GM18909 (cell line): ENCODE results near the gene SERPINB3.
"Not testable (repeated sequence)": the region's sequence is repeated elsewhere in the genome, so short reads cannot be mapped to it uniquely, and the experiment has no call there.

Experiments
- ATAC-seq: cut with Tn5 transposase; IDR thresholded peaks from one replicate; pipeline ENCODE4 v1.9.1; 2021; ENCODE audit warnings: mild to moderate bottlenecking; ENCODE audit not compliant: unreplicated experiment, poor library complexity

The SERPINB3 gene

DNA sequence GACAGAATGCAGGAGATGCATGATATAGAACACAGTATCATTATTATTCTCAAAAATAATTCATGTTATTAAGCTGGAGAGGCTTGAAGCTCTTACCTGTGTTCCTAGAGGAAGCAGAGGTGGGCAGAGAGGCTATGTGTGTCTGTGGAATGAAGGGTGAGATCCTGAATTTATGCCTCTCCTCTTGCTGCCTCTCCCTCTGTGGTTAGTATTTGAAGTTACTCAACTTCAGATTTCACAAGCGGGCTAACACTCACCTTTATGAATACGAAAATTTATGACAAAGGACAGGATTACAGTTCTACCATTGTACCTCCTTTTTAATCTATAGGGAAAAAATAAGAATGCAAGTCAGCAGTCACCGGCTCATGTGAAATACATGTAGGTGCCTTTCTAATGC, at the start of gene SERPINB3:
TSS of gene SERPINB3 (minus strand) at position 144 of the 400 bp plus-strand sequence. CDS start 677 bp downstream, outside the sequence.
- ATAC-seq: not testable (repeated sequence)

DNA sequence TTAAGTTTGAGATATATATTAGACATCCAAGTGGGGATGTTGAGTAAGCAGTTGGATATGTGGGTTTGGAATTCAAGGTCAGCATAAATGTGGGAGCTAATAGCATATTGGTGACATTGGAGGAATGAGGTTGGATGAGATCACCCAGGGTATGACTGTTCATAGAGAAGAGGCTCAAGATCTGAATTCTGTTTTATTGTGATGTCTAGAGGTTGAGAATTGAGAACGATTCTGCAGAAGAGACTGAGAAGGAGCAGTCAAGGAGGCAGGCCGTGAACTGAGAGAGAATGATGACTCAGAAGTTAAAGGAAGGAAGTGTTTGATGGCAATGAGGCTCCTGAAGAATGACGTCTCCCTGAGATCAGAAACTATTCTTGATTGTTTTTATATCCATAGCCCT, 47.0 kb upstream of the SERPINB3 start:
- no peak for ATAC-seq

DNA sequence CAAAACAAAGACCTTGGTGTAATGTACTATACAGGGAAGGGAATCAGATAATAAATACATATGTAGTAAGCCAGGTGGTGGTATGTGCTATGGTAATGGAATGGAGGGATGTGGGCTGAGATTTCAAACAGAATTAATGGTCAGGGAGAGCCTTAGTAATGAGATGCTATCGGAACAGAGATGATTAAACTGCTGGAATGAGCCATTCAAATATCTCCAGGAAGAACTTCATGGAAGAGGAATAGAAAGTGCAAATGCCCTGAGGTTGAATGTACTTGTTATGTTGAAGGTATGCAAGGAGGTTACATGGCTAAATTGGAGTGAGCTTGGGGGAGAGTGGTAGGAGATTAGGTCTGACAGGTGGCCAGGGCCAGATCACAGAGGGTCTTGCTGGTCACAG, 46.1 kb upstream of the SERPINB3 start:
- ATAC-seq: no peak

DNA sequence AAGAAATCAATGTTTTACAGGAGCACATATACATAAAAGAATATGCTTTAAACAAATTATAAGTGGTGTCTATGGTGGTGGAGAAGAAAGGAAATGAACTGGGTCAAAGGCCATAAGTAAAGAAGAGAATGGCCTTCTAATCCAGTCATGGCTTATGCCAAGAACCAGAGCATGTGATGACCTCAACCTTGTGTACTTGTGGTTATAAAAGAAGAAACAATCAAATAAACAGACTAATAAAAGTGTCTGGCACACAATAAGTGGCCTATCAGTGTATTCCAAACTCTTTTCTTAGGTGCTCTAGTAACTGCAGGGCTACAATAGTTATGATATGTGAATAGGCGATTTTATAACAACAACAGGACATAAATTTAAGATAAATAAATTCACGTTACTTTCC, 43.7 kb upstream of the SERPINB3 start:
- ATAC-seq: no peak

DNA sequence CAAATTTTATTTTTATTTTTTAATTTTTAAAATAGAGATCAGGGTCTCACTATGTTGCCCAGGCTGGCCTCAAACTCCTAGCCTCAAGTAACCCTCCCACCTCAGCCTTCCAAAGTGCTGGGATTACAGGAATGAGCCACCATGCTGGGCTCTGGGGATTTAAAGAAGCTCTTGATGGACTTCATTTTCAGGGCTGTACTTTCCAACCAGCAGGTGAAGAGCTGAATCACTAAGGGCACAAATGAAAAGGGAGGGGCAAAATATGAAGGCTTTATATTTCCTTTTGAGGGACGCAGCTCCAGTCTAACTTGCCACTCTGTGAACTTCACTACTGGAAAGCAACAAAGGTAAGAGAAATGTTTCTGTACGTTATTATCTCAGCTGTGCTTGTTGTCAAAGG, 41.0 kb upstream of the SERPINB3 start, which contains the start of gene SERPINB11:
TSS of gene SERPINB11 (plus strand) at position 301 of the 400 bp plus-strand sequence. CDS start 7,234 bp downstream, outside the sequence.
- no peak for ATAC-seq

DNA sequence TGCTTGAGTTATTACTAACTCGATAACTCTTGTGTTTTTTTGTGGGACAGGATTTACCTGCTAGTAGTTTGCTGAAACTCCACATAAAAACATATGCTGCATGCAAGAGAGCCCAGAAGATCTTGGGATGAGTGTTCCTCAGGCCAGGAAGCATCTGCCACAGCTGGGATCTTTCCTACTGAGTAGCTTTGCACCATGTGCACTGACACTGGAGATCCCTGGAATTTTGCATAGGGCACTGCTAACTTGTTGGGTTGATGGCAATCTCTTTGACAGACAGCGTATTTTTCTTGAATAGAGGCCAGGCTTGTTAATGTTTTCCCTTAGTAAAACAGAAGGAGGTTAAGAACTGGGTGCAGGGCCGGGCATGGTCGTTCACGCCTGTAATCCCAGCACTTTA, 40.3 kb upstream of the SERPINB3 start:
- ATAC-seq: no peak

DNA sequence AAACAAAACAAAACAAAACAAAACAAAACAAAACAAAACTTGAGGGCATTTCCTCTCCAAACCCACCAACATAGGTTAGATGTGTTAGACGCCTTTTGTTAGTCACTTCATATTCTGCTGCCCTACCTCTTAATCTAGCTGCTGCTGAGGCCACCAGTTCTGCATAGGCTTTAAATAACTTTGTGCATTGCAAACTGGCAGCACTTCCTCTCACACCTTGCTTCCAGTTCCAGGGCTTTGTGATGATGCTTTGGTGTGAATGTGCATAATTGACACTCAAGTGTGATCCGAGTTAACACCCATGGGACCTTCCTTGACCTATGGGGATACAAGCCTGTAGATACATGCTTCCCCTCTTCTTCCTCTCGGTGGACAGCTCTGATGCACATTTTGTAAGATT, 38.8 kb upstream of the SERPINB3 start:
- no peak for ATAC-seq

DNA sequence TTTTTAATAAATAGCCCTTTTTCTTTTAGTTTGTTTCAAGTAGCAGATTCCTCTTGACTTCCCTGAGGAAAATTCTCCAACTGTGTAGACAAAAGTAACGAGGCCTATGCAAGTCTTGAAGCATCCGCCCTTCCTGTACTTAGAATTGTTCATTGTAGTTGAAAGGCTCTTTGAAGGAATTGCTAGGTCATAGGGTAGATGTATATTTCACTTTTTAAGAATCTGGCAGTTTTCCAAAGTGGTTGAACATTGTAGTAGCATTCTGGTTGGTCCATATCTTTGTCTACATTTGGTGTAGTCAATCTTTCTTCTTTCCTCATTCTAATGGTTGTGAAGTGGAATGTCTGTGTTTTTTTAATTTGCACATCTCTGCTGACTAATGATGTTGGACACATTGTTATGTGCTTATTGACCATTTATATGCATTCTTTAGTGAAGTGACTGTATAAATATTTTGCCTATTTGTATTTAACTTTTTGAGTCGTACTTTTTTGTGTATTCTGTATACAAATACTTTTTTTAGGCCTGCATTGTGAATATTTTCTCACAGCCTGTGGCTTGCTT, 35.5 kb upstream of the SERPINB3 start:
- ATAC-seq: no peak

DNA sequence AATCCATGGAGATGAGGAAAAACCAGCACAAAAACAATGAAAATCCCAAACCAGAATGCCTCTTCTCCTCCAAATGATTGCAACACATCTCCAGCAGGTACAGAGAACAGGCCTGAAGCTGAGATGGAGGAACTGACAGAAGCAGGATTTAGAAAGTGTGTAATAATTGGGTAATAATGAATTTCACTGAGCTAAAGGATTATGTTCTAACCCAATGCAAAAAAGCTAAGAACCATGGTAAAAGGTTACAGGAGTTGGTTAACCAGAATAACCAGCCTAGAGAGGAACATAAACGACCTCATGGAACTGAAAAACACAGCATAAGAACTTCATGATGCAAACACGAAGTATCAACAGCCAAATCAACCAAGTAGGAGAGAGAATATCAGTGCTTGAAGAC, 27.4 kb upstream of the SERPINB3 start:
- no peak for ATAC-seq

DNA sequence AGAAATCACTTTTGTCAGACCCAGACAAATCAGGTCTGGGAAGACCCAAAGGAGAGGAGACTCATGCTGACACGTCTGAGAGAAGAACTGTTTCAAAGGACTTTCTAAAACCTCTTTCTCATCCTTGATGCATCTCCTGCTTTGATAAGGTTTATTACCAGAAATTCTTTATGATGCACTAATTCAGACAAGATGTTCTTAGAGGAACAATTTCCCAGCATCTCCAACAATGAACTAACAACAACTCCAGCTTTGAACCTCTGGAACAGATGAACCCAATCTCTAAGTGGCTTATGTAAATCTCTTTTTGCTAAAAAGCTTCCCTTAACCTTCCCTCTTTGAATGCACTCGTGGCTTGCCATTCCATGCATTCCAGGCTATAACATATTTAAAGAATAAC, 25.2 kb upstream of the SERPINB3 start:
- no peak for ATAC-seq

DNA sequence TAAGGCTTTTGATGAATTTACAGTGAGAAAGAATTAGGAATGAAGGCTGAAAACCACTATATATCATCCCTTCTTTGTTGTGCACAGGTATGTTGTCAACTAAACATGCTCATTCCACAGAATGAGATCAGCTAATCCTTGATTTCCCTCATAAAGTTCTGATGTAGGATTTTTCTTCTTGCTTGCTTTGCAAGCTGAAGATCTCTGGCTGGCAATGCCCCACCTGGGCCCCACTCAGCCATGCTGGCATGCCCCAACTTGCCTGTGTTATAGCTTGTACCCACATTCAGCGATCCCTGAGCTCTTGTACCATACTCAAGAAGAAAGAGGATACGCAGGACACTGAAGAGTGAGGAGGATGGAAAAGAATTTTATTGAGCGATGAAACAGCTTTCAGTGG, 23.0 kb upstream of the SERPINB3 start:
- no peak for ATAC-seq

DNA sequence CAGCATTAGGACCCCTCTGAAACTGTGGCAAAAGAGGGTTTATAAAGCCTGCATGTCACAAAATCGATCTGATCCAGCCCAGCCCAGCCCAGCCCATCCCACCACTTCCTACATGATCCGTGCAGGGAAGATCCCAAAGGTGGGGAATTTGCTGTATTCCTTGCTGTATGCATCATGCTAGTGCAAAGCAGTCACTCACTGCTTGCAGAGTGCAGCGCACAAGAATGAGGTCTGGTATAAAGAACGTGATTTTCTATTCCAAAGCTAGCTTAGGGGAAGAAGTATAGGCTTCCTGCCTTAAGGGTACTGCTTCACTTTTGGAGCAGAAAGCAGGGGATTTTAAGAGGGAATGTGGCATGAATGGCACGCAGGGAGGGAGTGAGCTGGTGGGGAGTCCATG, 22.2 kb upstream of the SERPINB3 start:
- ATAC-seq: no peak

DNA sequence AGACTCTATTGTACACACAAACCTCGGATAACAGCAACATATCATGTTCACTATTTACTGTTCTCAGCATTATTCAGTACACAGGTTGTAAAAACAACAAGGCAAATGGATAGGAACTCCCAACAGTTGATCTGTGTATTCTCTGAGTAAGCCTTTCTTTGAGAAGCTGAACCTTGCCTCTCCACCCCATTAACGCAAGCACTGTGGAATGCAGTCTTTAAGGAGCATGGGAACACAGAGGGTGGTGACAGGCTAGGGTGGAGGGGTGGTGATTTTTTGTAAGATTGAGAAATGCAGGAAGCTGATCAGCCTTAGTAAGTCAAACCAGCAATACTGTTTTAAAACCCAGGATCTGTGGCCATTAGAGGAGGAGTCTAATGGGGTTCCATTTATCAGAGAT, 21.5 kb upstream of the SERPINB3 start:
- ATAC-seq: no peak

DNA sequence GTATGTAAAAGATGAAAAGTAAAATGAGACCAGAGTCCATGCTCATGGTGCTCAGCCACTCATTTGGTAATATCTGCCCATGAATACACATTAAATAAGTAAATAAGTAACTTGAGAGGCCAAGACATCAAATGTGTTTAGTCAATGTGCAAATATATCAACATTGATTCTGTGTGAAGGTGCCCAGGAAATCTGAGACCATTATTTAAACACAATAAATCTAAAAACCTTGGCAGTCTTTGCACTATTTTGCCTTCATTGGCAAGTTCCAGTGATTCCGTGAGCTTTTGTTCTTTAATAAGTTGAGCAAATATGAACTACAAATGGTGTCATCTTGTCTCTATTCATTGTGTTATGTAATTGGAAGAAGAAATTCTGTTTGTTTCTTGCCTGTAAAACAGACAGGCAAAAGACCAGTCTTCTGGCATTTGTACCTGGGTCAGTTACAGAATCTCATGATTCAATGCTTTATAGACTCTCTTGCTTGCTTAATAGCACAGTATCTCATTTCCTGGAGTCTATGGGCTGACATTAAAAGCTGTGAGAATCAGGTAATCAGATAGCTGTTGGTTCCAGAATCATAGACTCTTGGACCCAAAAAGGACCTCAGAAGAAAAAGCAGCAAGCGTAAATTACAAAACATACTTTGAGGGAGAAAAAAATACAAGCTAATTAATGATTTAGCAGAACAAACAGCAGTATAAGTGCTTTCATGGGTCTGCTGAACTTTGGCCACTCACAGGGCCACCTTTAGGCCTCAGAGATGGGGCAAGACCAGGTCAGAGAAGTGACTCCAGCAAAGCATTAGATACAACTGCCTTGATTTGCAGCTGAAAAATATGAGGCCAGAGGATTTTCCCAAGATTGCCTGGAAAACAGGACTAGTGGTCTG, 20.0 kb upstream of the SERPINB3 start:
- no peak for ATAC-seq

DNA sequence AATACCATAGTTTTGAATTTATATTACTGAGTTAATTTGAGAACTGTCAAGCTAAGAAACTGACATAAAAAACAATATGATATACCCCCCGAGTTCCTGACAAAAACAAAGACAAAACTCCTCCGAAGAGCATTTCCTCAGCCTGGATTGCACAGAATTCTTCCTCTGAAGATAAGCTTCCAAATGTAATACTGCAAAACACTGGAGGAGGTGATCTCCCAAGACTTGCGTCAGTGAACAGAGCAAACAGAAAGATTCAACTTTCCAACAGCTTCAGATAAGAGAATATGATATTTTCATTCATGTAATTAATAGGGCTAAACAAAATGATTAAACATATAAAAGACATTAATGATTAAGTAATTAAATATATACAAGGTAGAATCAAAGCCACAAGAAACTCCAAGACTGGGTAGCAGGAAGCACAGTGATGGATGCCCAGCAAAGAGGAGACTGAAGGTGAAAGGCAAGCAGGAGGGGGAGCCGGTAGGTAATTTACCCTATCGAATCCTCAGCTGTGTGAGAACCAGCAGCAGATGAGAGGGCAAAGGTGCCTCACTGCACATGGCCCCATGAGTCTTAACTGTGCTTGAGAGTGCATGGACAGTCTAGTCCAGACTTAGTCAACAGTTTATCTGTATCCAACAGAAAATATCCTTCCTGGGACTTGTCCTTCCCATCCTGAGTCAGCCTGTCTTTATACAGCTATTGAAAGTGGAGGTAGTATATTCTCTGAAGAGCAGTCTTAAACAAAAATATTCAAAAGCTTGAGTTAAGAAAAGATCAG, 18.3 kb upstream of the SERPINB3 start:
- ATAC-seq: no peak

DNA sequence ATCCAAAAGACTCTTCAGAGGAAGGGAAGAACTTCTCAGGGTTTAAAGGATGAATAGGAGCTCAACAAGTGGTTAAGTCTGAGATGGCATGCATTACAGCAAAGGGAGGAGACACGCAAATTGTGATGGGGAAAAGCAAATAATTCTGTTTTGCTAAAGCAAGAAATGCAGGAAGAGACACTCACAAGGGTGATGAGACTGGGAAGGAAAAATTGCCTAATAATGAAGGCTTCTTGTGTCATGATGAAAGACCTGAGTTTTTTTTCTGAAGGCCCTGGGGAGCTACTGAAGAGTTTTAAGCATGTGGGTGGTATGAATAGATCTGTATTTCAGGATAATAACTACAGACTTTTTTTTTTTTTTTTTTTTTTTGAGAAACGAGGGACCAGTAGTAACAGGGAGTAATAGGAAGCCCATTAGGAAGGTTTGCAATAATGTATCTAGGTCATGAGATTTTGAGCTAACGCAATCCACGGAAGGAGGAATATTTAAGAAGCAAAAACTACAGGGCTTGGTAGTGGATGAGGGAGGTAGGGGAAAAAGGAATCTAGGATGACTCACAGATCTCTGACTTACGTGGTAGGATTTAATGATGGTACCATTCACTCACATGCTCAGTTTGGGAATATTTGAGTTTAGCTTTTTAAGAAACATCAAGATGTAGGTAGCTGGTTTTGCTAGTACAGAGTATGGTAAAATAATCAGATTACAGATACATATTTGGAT, 16.0 kb upstream of the SERPINB3 start:
- ATAC-seq: no peak

DNA sequence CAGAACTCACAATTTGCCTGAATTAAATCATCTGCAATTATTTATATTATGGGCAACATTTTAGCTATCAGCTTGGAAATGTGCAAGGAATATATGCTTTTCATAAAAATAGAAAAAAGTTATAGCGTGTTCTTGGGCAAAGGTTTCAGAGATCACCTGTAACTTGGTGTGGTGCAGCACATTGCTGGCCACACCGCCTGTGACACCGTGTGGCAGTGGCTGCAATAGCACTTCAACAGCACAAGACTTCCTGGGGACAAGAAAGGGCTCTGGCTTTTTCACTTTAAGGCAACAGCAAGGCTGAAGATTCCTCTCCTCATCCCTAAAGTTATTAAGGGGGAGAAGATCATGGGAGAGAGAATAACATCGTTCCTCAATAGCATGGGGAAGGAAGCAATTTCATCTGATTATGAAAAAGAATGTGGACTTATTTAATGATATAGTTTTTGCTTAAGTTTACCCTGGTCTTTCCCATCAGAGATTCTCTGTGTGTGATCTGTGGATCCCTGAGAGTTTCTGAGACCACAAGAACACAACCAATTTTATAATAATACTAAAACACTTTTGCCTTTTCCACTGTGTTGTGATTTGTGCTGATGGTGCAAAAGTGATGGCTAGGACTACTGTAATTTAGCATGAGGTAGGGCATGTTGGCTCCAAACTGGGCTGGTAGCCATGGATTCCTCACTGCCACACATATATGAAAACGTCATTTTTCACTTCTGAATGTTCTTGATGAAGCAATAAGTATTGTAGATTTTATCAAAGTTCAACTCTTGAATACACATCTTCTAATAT, 15.0 kb upstream of the SERPINB3 start:
- peak; percentile 82 for ATAC-seq

DNA sequence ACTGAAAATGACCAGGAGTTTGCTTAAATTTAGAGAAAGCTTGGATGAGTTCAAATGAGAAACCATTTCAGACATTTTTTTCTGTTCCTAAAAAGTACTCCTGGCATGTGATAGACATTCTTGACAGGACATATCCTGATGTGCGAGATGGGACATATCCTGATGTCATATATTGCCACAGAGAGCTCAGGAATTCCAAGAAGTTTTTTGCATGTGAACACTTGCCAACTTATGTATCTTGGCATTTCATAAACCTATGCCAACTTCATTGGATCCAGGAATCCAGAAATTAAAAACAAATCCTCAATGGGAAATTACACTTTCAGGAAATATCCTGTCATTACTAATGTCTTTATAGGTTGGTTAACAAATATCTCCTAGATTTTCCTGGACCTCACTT, 2.9 kb upstream of the SERPINB3 start:
- ATAC-seq: no peak

DNA sequence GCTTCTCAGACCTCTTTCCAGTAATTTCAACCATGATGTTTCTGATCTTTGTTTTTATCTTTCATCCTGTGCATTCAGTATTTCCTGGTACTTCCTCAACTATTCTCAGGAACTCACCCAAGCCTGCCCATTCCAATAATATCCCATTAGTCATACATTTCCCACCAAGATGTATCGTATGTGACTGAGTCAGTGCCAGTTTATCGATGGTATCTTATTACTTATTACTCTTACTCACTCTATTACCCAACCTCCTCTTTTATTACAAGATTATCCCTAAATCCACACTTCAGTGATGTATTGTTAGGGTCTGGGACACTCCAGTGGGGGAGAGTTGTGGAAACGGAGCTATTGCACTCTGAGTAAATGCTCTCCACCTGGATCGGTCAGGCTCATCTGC, 2.8 kb downstream of the SERPINB3 start:
- ATAC-seq: not testable (repeated sequence)

DNA sequence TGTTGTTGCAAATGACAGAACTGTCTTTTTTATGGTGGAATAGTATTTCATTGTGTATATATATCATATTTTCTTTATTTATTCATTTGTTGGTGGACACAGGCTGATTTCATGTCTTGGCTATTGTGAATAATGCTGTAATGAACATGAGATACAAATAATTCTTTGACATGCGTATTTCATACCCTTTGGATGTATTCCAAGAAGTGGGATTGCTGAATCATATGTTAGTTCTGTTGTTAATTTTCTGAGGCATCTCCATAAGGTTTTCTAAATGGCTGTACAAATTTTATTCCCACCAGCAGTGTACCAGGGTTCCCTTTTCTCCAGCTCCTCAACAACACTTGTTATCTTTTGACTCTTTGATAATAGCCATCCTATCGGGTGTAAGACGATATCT, 11.4 kb downstream of the SERPINB3 start:
- not testable (repeated sequence) for ATAC-seq
